Choroid plexus epithelial cell (primary cell): ENCODE results near the gene ITM2C.

ENCODE experiments used
- DNase-seq: peaks from one replicate; pipeline ENCODE4 v3.0.0-alpha.2; 2010; ENCODE audit warnings: low read depth
- H3K4me3 ChIP-seq: 2 replicates; pipeline ENCODE4 v1.5.1; 2011; ENCODE audit warnings: low read depth, mild to moderate bottlenecking, control low read depth, low read length, moderate library complexity
- CTCF ChIP-seq: conservative IDR thresholded peaks from 2 replicates; pipeline ENCODE4 v1.5.1; 2011; ENCODE audit warnings: low read depth, mild to moderate bottlenecking, control low read depth, inconsistent platforms, low read length, moderate library complexity

ITM2C gene

GRCh38 chr2:230886206-230886605 is 21.5 kb downstream of the ITM2C start:
- H3K4me3 ChIP-seq: no peak overlapping the region
- no peak for DNase-seq
- TF ChIP-seq CTCF: no peak

GRCh38 chr2:230886671-230887071 is 21.9 kb downstream of the ITM2C start:
- H3K4me3 ChIP-seq: no peak overlapping the region
- TF ChIP-seq CTCF: no peak
- no peak for DNase-seq

- DNase-seq: no peak
- H3K4me3 ChIP-seq: no peak overlapping the region
- no peak for TF ChIP-seq CTCF
Measured at GRCh38 chr2:230887342-230887741, 22.6 kb downstream of the ITM2C start.

GRCh38 chr2:230888824-230889400 is 24.2 kb downstream of the ITM2C start:
- no peak for TF ChIP-seq CTCF

GRCh38 chr2:230889911-230890601 is 25.3 kb downstream of the ITM2C start:
- TF ChIP-seq CTCF: no peak
- no peak overlapping the region for H3K4me3 ChIP-seq

More at GRCh38 chr2:230888824-230889400, 24.2 kb downstream of the ITM2C start:
- no peak for DNase-seq
- H3K4me3 ChIP-seq: no peak overlapping the region

GRCh38 chr2:230890646-230891045 is 25.9 kb downstream of the ITM2C start:
- TF ChIP-seq CTCF: no peak
- no peak for DNase-seq
- no peak overlapping the region for H3K4me3 ChIP-seq

More at GRCh38 chr2:230889911-230890601, 25.3 kb downstream of the ITM2C start:
- no peak for DNase-seq

- no peak overlapping the region for H3K4me3 ChIP-seq
- no peak for TF ChIP-seq CTCF
- DNase-seq: no peak
Measured at GRCh38 chr2:230891064-230891463, 26.3 kb downstream of the ITM2C start.
